ENCODE results near the gene NECAP2. TPM values are rescaled to one million over a fixed set of nuclear protein-coding genes. Genes with fewer than 3 reads are reported as not detected.

The NECAP2 gene
- polyA plus RNA-seq, 3 donors from 2014 or later = 108 to 141 (median 124) TPM

DNA sequence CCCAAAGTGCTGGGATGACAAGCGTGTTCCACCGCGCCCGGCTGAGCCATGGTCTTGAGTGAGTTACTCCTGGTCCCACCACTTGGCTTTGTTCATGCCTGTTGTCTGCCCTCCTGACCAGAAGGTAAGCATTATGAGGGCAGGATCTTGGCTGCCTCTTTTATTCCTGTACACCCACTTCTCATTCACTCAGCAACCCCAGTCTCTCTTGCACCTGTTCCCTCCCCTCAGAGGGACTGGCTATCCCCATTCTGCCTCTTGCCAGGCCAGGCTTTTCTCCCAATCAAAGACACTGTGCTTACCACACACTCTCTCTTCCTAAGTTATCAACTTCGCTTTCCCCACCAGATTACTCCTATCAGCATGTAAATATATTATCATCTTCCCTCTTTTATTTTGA lies 29.7 kb upstream of the NECAP2 start:
- Mint-ChIP-seq H3K4me1 (no peaks in the 10 kb centered on the region), H3K27me3 (ENCODE audit: low read depth in 3 of 3) (peaks cover 0 to 6% (median 2%) of the 10 kb centered on the region in 3 donors), H3K36me3 (peaks cover 0 to 9% (median 0%) of the 10 kb centered on the region in 3 donors), H3K9me3 (no peaks in the 10 kb centered on the region), H3K4me3 (no peak overlapping the region), H3K27ac (peak overlapping the region in 1 of 6 donors; percentile 12)
- DNase-seq = no peak

DNA sequence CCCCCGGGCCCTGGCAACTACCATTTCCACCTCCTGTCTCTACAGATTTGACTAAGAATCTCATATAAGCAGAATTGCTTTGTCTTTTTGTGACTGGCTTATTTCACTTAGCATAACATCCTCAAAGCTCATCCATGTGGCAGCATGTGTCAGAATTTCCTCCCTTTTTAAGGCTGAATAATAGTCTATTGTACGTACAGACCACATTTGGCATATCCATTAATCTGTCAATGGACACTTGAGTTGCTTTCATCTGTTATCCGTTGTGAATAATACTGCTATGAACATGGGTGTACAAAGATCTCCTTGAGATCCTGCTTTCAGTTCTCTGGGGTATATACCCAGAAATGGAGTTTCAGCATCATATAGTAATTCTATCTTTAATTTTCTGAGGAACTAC lies 27.3 kb upstream of the NECAP2 start:
- Mint-ChIP-seq H3K27ac (no peak overlapping the region), H3K27me3 (ENCODE audit: low read depth in 3 of 3) (peaks cover 0 to 2% (median 0%) of the 10 kb centered on the region in 3 donors), H3K9me3 (no peaks in the 10 kb centered on the region), H3K36me3 (peaks cover 0 to 9% (median 0%) of the 10 kb centered on the region in 3 donors), H3K4me3 (no peak overlapping the region), H3K4me1 (no peaks in the 10 kb centered on the region)
- DNase-seq = no peak

DNA sequence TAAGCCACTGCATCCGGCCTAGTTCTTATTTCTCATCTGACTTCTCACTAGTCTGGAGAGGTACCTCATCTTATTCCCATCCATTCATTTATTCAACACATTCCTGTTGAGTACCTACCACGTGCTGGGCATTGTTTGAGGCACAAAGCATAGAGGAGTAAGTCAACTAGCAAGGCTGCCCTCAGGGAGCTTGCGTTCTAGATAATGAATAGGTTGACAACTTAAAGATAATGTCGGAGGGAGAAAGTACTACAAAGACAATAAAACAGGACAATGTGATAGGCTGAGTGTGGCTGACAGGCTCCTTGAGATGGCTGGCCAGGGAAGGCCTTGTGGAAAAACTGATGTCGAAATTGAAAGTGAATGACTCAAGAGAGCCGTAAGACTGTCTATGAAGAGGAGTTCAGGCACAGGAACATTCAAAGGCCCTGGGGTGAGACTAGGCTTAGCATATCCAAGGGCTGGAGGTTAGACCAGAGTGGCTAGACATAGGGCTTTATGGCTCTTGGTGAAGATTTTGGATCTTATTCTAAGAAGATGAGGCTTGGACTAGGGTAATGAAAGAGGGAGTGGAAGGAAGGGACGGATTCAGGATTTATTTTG lies 21.6 kb upstream of the NECAP2 start:
- H3K27ac Mint-ChIP-seq = peak overlapping the region in 5 of 6 donors; percentile 4 to 90 (median 20)
- H3K4me1 Mint-ChIP-seq = peaks cover 30% of the 10 kb centered on the region in 2 donors
- H3K4me3 Mint-ChIP-seq = peak overlapping the region; percentile 3 to 56 (median 31)

DNA sequence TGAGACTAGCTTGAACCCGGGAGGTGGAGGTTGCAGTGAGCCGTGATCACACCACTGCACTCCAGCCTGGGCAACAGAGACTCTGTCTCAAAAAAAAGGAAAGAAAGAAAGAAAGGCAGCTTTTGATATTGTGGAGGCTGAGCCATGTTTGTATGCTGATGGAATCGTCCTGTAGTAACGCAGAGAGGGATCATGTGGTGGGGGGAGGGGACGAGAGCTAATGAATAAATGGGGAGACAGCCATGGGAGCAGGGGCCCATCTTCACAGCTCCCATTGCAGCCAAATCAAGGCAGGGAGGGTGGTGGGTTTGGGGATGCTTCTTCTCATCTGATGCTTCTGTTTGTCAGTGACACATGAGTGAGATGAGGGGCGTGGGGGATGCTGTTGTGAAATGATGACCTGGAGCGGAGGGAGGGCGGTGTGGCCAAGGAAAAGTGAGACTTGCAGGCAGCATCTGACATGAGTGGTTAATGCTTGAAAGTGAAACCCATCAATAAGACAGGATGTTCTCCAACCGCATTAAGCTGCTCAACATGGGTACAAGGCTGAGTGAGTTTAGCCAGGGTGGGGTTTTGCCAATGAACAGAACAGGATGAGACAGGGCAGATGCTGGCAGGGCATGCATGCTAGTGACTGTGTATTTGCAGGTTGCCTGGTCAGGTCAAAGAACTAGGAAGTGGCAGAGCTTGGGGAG lies 20.0 kb upstream of the NECAP2 start:
- no peaks in the 10 kb centered on the region for H3K9me3 Mint-ChIP-seq
- peak overlapping the region; percentile 59 to 81 (median 78) for H3K4me3 Mint-ChIP-seq
- H3K36me3 Mint-ChIP-seq = no peaks in the 10 kb centered on the region
- DNase-seq = peak; percentile 66 to 71 (median 70)
- H3K4me1 Mint-ChIP-seq = peaks cover 30% of the 10 kb centered on the region in 2 donors
- peak overlapping the region; percentile 78 to 94 (median 88) for H3K27ac Mint-ChIP-seq
- H3K27me3 Mint-ChIP-seq (ENCODE audit: low read depth in 3 of 3) = peaks cover 0 to 2% (median 0%) of the 10 kb centered on the region in 3 donors

More for the DNA sequence above, 21.6 kb upstream of the NECAP2 start:
- Mint-ChIP-seq H3K9me3 (no peaks in the 10 kb centered on the region), H3K36me3 (no peaks in the 10 kb centered on the region), H3K27me3 (ENCODE audit: low read depth in 3 of 3) (peaks cover 0 to 2% (median 0%) of the 10 kb centered on the region in 3 donors)
- no peak for DNase-seq

DNA sequence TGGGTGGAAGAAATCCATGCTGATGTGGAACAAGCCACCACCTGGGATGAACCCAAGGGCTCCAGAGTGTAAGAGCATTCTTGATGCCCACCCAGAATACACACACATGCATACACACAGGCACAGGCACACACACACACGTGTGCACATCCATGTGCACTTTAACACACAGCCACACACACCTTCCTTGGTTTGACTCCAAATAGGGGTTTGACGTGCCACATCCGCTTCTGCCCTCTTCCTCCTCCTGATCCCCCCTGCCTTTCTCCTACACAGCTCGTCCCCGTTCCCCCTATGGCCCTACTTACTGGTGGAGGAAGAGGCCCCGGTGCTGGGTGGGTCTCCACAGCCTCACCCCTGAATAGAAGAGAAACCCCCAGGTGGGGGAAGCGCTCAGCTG lies 19.3 kb upstream of the NECAP2 start:
- Mint-ChIP-seq H3K4me1 (peaks cover 30% of the 10 kb centered on the region in 2 donors), H3K27ac (peak overlapping the region; percentile 78 to 94 (median 88)), H3K9me3 (no peaks in the 10 kb centered on the region), H3K27me3 (ENCODE audit: low read depth in 3 of 3) (peaks cover 0 to 2% (median 0%) of the 10 kb centered on the region in 3 donors), H3K36me3 (no peaks in the 10 kb centered on the region), H3K4me3 (peak overlapping the region in 4 of 5 donors; percentile 71 to 81 (median 80))
- no peak for DNase-seq

DNA sequence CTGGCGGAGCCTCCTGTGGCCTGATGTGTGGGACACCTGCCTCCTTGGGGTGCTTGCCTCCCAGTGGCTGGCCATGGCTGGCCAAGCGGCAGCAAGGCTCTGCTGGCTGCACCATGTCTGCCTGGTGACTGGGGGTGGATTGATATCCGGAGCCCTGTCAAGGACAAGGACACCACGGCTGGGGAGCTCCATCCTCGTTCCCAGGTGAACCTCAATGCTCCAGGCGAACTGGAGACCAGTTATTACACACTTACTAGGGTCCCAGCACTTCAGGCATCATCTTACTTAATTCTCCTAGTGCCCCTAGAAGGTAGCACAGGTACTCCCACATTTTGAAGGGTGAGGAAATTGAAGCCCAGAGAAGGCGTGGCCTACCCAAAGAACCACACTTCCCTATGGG lies 18.5 kb upstream of the NECAP2 start:
- H3K9me3 Mint-ChIP-seq = no peaks in the 10 kb centered on the region
- DNase-seq = no peak
- peaks cover 30% of the 10 kb centered on the region in 2 donors for H3K4me1 Mint-ChIP-seq
- H3K27ac Mint-ChIP-seq = no peak overlapping the region
- peak overlapping the region in 1 of 5 donors; percentile 25 for H3K4me3 Mint-ChIP-seq
- H3K36me3 Mint-ChIP-seq = no peaks in the 10 kb centered on the region
- peaks cover 0 to 2% (median 0%) of the 10 kb centered on the region in 3 donors for H3K27me3 Mint-ChIP-seq (ENCODE audit: low read depth in 3 of 3)

DNA sequence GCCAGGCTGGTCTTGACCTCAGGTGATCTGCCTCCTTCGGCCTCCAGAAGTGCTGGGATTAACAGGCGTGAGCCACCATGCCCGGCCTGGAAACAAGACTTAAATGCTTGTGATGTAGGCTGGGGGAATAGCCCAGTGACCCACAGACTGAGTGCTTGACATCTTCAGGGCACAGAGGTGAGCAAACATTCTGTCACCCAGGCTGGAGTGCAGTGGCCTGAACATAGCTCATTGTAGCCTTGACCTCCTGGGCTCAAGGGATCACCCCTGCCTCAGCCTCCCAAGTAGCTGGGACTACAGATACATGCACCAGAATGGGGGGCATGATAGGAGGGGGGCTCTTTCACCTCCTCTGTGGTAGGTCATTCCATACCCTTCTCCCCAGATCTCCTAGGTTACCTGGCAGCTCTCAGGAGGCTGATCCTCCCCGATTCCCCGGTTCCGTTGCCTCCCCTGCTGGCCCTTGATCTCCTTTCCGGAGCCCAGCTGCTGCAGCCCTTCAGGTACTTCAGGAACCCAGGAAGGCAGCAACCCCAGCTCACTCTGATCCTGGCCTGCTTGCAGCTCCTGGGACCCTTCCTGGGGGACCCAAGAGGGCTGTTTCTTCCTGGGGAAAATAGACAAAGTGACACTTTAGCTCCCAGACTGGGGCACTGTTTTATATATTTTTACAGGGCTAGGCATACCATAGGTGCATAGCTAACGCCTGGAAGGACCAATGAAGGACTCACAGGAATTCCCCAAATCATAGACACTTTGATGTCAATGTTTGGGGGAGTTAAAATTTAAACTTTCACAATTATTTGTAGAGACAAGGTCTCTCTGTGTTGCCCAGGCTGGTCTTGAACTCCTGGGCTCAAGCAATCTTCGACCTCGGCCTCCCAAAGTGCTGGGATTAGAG lies 15.1 kb upstream of the NECAP2 start:
- no peaks in the 10 kb centered on the region for H3K9me3 Mint-ChIP-seq
- DNase-seq = no peak
- peaks cover 0 to 2% (median 0%) of the 10 kb centered on the region in 3 donors for H3K27me3 Mint-ChIP-seq (ENCODE audit: low read depth in 3 of 3)
- no peak overlapping the region for H3K4me3 Mint-ChIP-seq
- H3K4me1 Mint-ChIP-seq = peaks cover 14% of the 10 kb centered on the region in 2 donors
- H3K27ac Mint-ChIP-seq = no peak overlapping the region
- H3K36me3 Mint-ChIP-seq = no peaks in the 10 kb centered on the region

DNA sequence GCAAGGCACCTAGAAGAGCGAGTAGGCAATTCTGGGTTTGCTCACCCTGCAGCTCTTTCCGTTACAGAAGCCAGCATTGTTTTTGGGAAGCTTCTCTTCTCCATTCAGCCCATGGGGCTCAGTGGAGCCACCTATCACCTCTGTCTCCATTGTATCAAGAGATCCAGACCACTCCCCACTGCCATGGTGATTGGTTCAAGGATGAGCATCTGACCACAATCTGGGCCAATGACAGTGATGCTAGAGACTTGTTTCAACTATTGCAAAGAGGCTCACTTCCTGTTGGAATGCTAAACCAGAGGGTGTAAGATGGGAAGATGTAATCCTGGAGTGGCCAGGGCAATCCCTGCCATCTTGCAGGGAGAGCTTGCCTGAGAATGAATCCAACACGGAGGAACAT lies 9.9 kb upstream of the NECAP2 start:
- Mint-ChIP-seq H3K4me3 (no peak overlapping the region), H3K9me3 (no peaks in the 10 kb centered on the region), H3K36me3 (no peaks in the 10 kb centered on the region), H3K4me1 (no peaks in the 10 kb centered on the region), H3K27me3 (ENCODE audit: low read depth in 3 of 3) (peaks cover 0 to 13% (median 0%) of the 10 kb centered on the region in 3 donors), H3K27ac (no peak overlapping the region)
- no peak for DNase-seq

DNA sequence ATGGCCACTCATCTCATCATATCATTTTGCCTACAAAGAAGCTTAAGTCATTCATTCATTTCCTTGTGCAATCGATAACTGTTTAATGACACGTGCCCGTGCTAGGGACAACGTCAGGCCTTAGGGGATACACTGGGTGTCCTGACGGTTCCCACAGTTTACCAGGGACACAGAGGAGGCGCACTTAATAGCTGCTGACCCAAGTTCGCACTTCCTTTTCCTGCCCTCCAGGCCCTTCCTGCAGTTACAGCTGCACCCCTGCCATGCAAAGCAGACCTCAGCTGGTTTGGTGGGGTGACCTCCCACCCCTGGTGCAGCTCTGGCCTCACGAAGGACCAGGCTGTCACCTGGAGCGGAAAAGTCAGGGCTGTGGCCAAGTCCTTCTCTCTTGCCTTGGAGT lies 7.5 kb upstream of the NECAP2 start:
- H3K27ac Mint-ChIP-seq = no peak overlapping the region
- H3K36me3 Mint-ChIP-seq = no peaks in the 10 kb centered on the region
- peaks cover 0 to 13% (median 0%) of the 10 kb centered on the region in 3 donors for H3K27me3 Mint-ChIP-seq (ENCODE audit: low read depth in 3 of 3)
- H3K4me3 Mint-ChIP-seq = no peak overlapping the region
- H3K4me1 Mint-ChIP-seq = no peaks in the 10 kb centered on the region
- H3K9me3 Mint-ChIP-seq = no peaks in the 10 kb centered on the region
- no peak for DNase-seq

DNA sequence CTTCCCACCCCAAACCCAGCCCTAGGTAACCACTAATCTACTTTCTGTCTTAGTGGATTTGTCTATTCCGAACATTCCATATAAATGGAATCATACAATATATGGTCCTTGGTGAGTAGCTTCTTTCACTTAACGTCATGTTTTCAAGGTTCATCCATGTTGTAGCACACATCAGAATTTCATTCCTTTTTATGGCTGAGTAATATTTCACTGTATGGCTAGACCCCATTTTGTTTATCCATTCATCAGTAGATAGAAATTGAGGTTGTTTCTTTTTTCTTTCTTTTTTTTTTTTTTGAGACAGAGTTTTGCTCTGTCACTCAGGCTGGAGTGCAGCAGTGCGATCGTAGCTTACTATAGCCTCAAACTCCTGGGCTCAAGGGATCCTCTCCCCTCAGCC lies 6.5 kb upstream of the NECAP2 start:
- no peak for DNase-seq
- Mint-ChIP-seq H3K27me3 (ENCODE audit: low read depth in 3 of 3) (peaks cover 0 to 13% (median 0%) of the 10 kb centered on the region in 3 donors), H3K9me3 (no peaks in the 10 kb centered on the region), H3K4me1 (no peaks in the 10 kb centered on the region), H3K36me3 (no peaks in the 10 kb centered on the region), H3K4me3 (no peak overlapping the region), H3K27ac (no peak overlapping the region)

DNA sequence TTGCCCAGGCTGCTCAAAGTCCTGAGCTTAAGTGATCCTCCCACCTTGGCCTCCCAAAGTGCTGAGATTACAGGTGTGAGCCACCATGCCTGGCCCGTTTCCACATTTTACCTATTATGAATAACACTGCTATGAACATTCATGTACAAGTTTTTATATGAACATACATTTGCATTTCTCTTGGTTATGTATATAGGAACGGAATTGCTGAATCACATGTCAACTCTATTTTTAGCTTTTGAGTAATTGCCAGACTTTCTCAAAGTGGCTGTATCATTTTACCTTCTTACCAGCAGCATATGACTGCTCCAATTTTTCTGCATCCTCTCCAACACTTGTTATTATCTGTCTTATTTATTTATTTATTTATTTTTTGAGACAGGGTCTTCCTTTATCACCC lies 6.0 kb upstream of the NECAP2 start:
- H3K4me1 Mint-ChIP-seq = no peaks in the 10 kb centered on the region
- no peak overlapping the region for H3K4me3 Mint-ChIP-seq
- peaks cover 0 to 13% (median 0%) of the 10 kb centered on the region in 3 donors for H3K27me3 Mint-ChIP-seq (ENCODE audit: low read depth in 3 of 3)
- H3K9me3 Mint-ChIP-seq = no peaks in the 10 kb centered on the region
- H3K27ac Mint-ChIP-seq = no peak overlapping the region
- DNase-seq = no peak
- H3K36me3 Mint-ChIP-seq = no peaks in the 10 kb centered on the region

DNA sequence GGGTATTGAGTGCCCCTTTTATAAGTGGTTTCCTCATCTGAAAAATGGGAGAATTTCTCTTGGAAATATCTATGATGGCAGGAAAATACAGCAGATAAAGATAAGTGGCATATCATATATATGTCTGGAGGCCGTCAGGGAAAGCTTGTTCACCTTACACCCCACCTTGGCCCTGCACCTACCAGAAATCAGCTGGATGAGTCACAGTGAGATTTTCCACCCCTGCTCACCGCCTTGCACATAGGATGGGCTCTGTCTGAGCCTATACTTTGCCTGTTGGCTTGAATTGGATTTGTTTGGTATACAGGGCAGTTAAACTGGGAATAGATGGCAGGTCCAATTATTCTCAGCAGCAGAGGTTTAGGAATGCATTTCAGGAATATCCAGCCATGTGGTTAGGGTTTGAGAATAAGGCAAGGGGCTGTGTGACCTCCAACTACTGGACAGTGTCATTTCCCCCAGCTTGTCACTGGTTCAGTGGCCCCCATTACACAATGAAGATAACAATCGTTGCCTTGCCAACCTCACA lies 3.5 kb upstream of the NECAP2 start, which contains the start of gene SPATA21:
Gene SPATA21, minus strand, starts transcription at position 479 of the 529 bp plus-strand sequence. CDS start 6,053 bp downstream, outside the sequence.
- Mint-ChIP-seq H3K36me3 (no peaks in the 10 kb centered on the region), H3K4me3 (no peak within 1 kb of the TSS), H3K27ac (peak within 1 kb of the TSS in 1 of 6 donors; percentile 46), H3K27me3 (ENCODE audit: low read depth in 3 of 3) (peaks cover 4 to 25% (median 7%) of the 10 kb centered on the region in 3 donors), H3K4me1 (peaks cover 18 to 22% of the 10 kb centered on the region in 2 donors), H3K9me3 (no peaks in the 10 kb centered on the region)
- DNase-seq = no peak

DNA sequence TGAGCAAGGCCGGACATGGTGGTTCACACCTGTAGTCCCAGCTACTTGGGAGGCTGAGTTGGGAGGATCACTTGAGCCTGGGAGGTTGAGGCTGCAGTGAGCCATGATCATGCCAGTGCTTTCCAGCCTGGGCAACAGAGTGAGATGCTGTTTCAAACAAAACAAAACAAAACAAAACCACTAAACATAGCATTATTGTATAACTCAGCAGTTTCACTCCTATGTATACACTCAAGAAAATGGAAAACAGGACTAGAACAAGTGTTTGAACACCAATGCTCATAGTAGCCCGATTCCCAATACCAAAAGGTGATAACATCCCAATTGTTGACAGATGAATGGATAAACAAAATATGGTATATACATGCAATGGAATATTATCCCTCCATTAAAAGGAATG lies 2.0 kb upstream of the NECAP2 start:
- H3K27ac Mint-ChIP-seq = no peak overlapping the region

More for the DNA sequence above, 2.0 kb upstream of the NECAP2 start:
- peaks cover 24 to 37% of the 10 kb centered on the region in 2 donors for H3K4me1 Mint-ChIP-seq
- H3K36me3 Mint-ChIP-seq = no peaks in the 10 kb centered on the region
- peaks cover 4 to 21% (median 7%) of the 10 kb centered on the region in 3 donors for H3K27me3 Mint-ChIP-seq (ENCODE audit: low read depth in 3 of 3)
- no peaks in the 10 kb centered on the region for H3K9me3 Mint-ChIP-seq
- DNase-seq = no peak
- peak overlapping the region in 1 of 5 donors; percentile 15 for H3K4me3 Mint-ChIP-seq

Measured in immature natural killer cell (primary cell).